Adipocyte (in vitro differentiated cells): ENCODE results near the gene PCDHGA12.
"Not testable (repeated sequence)": the region's sequence is repeated elsewhere in the genome, so short reads cannot be mapped to it uniquely, and the experiment has no call there.

ENCODE experiments used
- DNase-seq: peaks from one replicate; pipeline ENCODE4 v3.0.0-alpha.2; 2015; ENCODE audit warnings: low read depth
- H3K27me3 ChIP-seq: replicated peaks from 2 replicates; pipeline ENCODE4 v1.7.0; 2013; ENCODE audit warnings: mild to moderate bottlenecking, low read length, moderate library complexity; ENCODE audit not compliant: control insufficient read depth, insufficient read depth
- H3K36me3 ChIP-seq: 2 replicates; pipeline ENCODE4 v1.7.0; 2013; ENCODE audit warnings: low read length, mild to moderate bottlenecking, moderate library complexity; ENCODE audit not compliant: control insufficient read depth, insufficient read depth, severe bottlenecking
- H3K4me1 ChIP-seq: 2 replicates; pipeline ENCODE4 v1.7.0; 2013; ENCODE audit warnings: mild to moderate bottlenecking, low read length, moderate library complexity; ENCODE audit not compliant: control insufficient read depth, insufficient read depth
- H3K4me3 ChIP-seq: 2 replicates; pipeline ENCODE4 v1.7.0; 2013; ENCODE audit warnings: mild to moderate bottlenecking, low read length, moderate library complexity
- H3K9ac ChIP-seq: 2 replicates; pipeline ENCODE4 v1.7.0; 2013; ENCODE audit warnings: mild to moderate bottlenecking, low read length, moderate library complexity
- H3K9me3 ChIP-seq: 2 replicates; pipeline ENCODE4 v1.7.0; 2013; ENCODE audit warnings: mild to moderate bottlenecking, low read length, moderate library complexity; ENCODE audit not compliant: control insufficient read depth

Gene PCDHGA12

GRCh38 chr5:141394401-141395187 is 35.7 kb upstream of the PCDHGA12 start:
- H3K36me3 ChIP-seq, DNase-seq, H3K4me3 ChIP-seq, H3K9ac ChIP-seq, H3K27me3 ChIP-seq, H3K4me1 ChIP-seq: not testable (repeated sequence)
- peaks cover 60% of the 10 kb centered on the region for H3K9me3 ChIP-seq

GRCh38 chr5:141397756-141398551 is 32.4 kb upstream of the PCDHGA12 start, which contains the start of gene PCDHGB5:
Gene PCDHGB5, plus strand, starts transcription at chr5:141397947. Its CDS starts 181 bp downstream, at chr5:141398128.
- peaks cover 44% of the 10 kb centered on the region for H3K9me3 ChIP-seq

GRCh38 chr5:141398608-141399007 is 31.7 kb upstream of the PCDHGA12 start:
- Histone ChIP-seq H3K4me1 (peaks cover 13% of the 10 kb centered on the region), H3K9me3 (peaks cover 44% of the 10 kb centered on the region), H3K27me3 (no peaks in the 10 kb centered on the region), H3K4me3 (peak overlapping the region; percentile 63), H3K9ac (no peak overlapping the region), H3K36me3 (no peaks in the 10 kb centered on the region)
- no peak for DNase-seq

More at GRCh38 chr5:141397756-141398551, 32.4 kb upstream of the PCDHGA12 start, which contains the start of gene PCDHGB5:
- not testable (repeated sequence) for H3K36me3 ChIP-seq, H3K27me3 ChIP-seq
- peak; percentile 38 for DNase-seq
- peak within 1 kb of the TSS; percentile 74 for H3K4me3 ChIP-seq
- H3K9ac ChIP-seq, result peak within 1 kb of the TSS; percentile 63
- H3K4me1 ChIP-seq, result peaks cover 13% of the 10 kb centered on the region

- peaks cover 13% of the 10 kb centered on the region for H3K4me1 ChIP-seq
- H3K4me3 ChIP-seq, result peak overlapping the region; percentile 67
- no peaks in the 10 kb centered on the region for H3K27me3 ChIP-seq
- no peaks in the 10 kb centered on the region for H3K36me3 ChIP-seq
- H3K9me3 ChIP-seq, result peaks cover 44% of the 10 kb centered on the region
- no peak overlapping the region for H3K9ac ChIP-seq
- no peak for DNase-seq
Observed at GRCh38 chr5:141399555-141400258, 30.6 kb upstream of the PCDHGA12 start.

GRCh38 chr5:141402553-141403243 is 27.6 kb upstream of the PCDHGA12 start, which contains the start of gene PCDHGA9:
Gene PCDHGA9, plus strand, starts transcription at chr5:141402778. Its CDS starts 175 bp downstream, at chr5:141402953.
- peak; percentile 76 for DNase-seq
- Histone ChIP-seq H3K9me3 (peaks cover 49% of the 10 kb centered on the region), H3K4me3 (peak within 1 kb of the TSS; percentile 79), H3K36me3 (no peaks in the 10 kb centered on the region), H3K27me3 (no peaks in the 10 kb centered on the region), H3K4me1 (peaks cover 13% of the 10 kb centered on the region), H3K9ac (peak within 1 kb of the TSS; percentile 36)

GRCh38 chr5:141403387-141403786 is 26.9 kb upstream of the PCDHGA12 start:
- Histone ChIP-seq H3K9ac (no peak overlapping the region), H3K4me1 (peaks cover 13% of the 10 kb centered on the region), H3K4me3 (peak overlapping the region; percentile 79), H3K27me3 (no peaks in the 10 kb centered on the region), H3K9me3 (peaks cover 51% of the 10 kb centered on the region), H3K36me3 (no peaks in the 10 kb centered on the region)
- no peak for DNase-seq

- not testable (repeated sequence) for H3K36me3 ChIP-seq, DNase-seq, H3K9ac ChIP-seq, H3K27me3 ChIP-seq, H3K4me1 ChIP-seq
- Histone ChIP-seq H3K4me3 (peak within 1 kb of the TSS; percentile 72), H3K9me3 (peaks cover 42% of the 10 kb centered on the region)
Observed at GRCh38 chr5:141407790-141408505, 22.4 kb upstream of the PCDHGA12 start, which contains the start of gene PCDHGB6. Gene PCDHGB6, plus strand, starts transcription at chr5:141408021. Its CDS starts 182 bp downstream, at chr5:141408203.

- H3K36me3 ChIP-seq, result no peaks in the 10 kb centered on the region
- no peak overlapping the region for H3K9ac ChIP-seq
- H3K4me1 ChIP-seq, result no peaks in the 10 kb centered on the region
- H3K27me3 ChIP-seq, result peaks cover 6% of the 10 kb centered on the region
- peak overlapping the region; percentile 50 for H3K4me3 ChIP-seq
- peaks cover 36% of the 10 kb centered on the region for H3K9me3 ChIP-seq
- DNase-seq, result no peak
Observed at GRCh38 chr5:141409598-141410306, 20.6 kb upstream of the PCDHGA12 start.

GRCh38 chr5:141411575-141411974 is 18.7 kb upstream of the PCDHGA12 start:
- DNase-seq, result no peak
- Histone ChIP-seq H3K9ac (no peak overlapping the region), H3K4me3 (no peak overlapping the region), H3K36me3 (no peaks in the 10 kb centered on the region), H3K27me3 (peaks cover 6% of the 10 kb centered on the region), H3K9me3 (peaks cover 35% of the 10 kb centered on the region), H3K4me1 (no peaks in the 10 kb centered on the region)
